Body of pancreas (tissue), 4 donors: ENCODE measurements around the gene NXPH2. TPM values are rescaled to one million over a fixed set of nuclear protein-coding genes. Genes with fewer than 3 reads are reported as not detected.

ENCODE experiments used
- ATAC-seq: fragments of 150-250 bp; one replicate; pipeline ENCODE4 v1.9.1; 2016
- DNase-seq, 4 donors: peaks; one replicate each; pipeline ENCODE4 v3.0.0-alpha.2; 2019
- H3K27ac ChIP-seq, 4 donors: fragments of 200-600 bp; sonication (generic); 1 replicate in 3 of 4; 2 replicates in 1 of 4; pipeline versions ENCODE4 v1.5.1 to v1.6.1; 2016 to 2019; ENCODE audit warnings: mild to moderate bottlenecking in 1 of 4, mixed read lengths in 1 of 4, moderate library complexity in 1 of 4
- H3K27me3 ChIP-seq, 2 donors: fragments of 200-600 bp; sonication (generic); one replicate each; pipeline ENCODE4 v1.6.0; 2016; ENCODE audit warnings: mild to moderate bottlenecking in 1 of 2
- H3K36me3 ChIP-seq, 2 donors: fragments of 200-600 bp; sonication (generic); replicated peaks in 1 of 2; 2 replicates each; pipeline ENCODE4 v1.5.1; 2016; ENCODE audit warnings: low read depth in 2 of 2; ENCODE audit not compliant: insufficient read depth in 1 of 2
- H3K4me1 ChIP-seq: fragments of 200-600 bp; sonication (generic); one replicate; pipeline ENCODE4 v1.6.0; 2016
- H3K4me3 ChIP-seq, 2 donors: fragments of 200-600 bp; sonication (generic); 1 replicate in 1 of 2; 2 replicates in 1 of 2; pipeline ENCODE4 v1.5.1; 2016 to 2019
- H3K9me3 ChIP-seq, 3 donors: fragments of 200-600 bp; sonication (generic); 1 replicate in 2 of 3; 2 replicates in 1 of 3; pipeline ENCODE4 v1.5.1; 2016
- CTCF ChIP-seq, 7 experiments: fragments of 450-650 bp in 4 of 7; fragments of 200-600 bp in 3 of 7; sonication (generic) in 3 of 7; IDR thresholded peaks; one replicate each; pipeline ENCODE4 v1.5.1; 2016 to 2019; ENCODE audit warnings: antibody characterized with exemption in 7 of 7
- POLR2A ChIP-seq, 3 donors: fragments of 450-650 bp; IDR thresholded peaks; one replicate each; pipeline ENCODE4 v1.6.1; 2016; ENCODE audit warnings: antibody characterized with exemption in 3 of 3, mild to moderate bottlenecking in 2 of 3
- WGBS, 2 donors: methylation state at CpG; one replicate each; pipeline ENCODE4 v1.1.5; 2017; 5-methylcytosine and 5-hydroxymethylcytosine counted together
- intact Hi-C: fragments of 100-400 bp; cut with DNase I; formaldehyde crosslinking; loops from one replicate; pipeline ENCODE4 v1.15.1; 2023
- total RNA-seq, 2 donors: library from RNA; depleted of rRNA; stranded (reverse); fragments of >200 nt; gene quantifications; one replicate each; pipeline ENCODE4 v1.1.0, GENCODE V29; 2016

Gene NXPH2
- total RNA-seq, 2 donors from 2014 or later: not detected

GRCh38 chr2:138676619-138677021 lies 103.6 kb downstream of the NXPH2 start:
- TF ChIP-seq CTCF (IDR thresholded peaks at IDR 0.05) (no peak), POLR2A (IDR thresholded peaks at IDR 0.05) (no peak)
- WGBS, 2 donors: 82 to 84% methylated on average over 2 of the region's 2 CpGs
- Histone ChIP-seq H3K27ac (no peak overlapping the region), H3K36me3 (no peaks in the 10 kb centered on the region), H3K4me1 (peaks cover 8% of the 10 kb centered on the region), H3K4me3 (no peak overlapping the region), H3K27me3 (no peaks in the 10 kb centered on the region), H3K9me3 (no peaks in the 10 kb centered on the region)
- intact Hi-C loops: no loop called here
- ATAC-seq (no peak), DNase-seq (no peak)

GRCh38 chr2:138671566-138671965 lies 108.6 kb downstream of the NXPH2 start:
- Histone ChIP-seq H3K4me1 (no peaks in the 10 kb centered on the region), H3K9me3 (no peaks in the 10 kb centered on the region), H3K36me3 (no peaks in the 10 kb centered on the region), H3K4me3 (no peak overlapping the region), H3K27ac (no peak overlapping the region), H3K27me3 (no peaks in the 10 kb centered on the region)
- ATAC-seq (no peak), DNase-seq (no peak)
- TF ChIP-seq POLR2A (IDR thresholded peaks at IDR 0.05): no peak
- TF ChIP-seq CTCF (IDR thresholded peaks at IDR 0.05): no peak
- 88 to 90% methylated on average over 10 of the region's 10 CpGs for WGBS, 2 donors
- intact Hi-C loops: no loop called here

DNA sequence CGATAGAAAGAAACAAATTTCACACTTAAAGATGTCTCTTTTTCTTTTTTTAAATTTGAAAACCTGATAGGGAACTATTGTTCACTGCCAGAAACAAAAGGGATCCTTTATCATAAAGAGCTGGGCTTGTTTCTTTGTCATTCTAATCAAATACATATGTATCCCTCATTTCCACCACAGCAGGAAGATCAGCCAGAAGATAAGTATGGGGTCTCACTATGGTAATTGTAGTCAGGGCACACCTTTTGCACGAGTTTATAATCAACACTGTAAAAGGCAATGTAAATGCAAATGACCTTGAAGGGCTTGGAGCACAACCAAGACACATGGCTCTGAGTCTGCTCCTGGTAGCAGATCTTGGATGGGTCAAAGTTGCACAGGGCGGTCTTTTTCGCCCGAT lies 109.5 kb downstream of the NXPH2 start:
- WGBS, 2 donors: 65 to 67% methylated on average over 5 of the region's 5 CpGs

GRCh38 chr2:138665937-138666336 lies 114.3 kb downstream of the NXPH2 start:
- Histone ChIP-seq H3K36me3 (no peaks in the 10 kb centered on the region), H3K9me3 (no peaks in the 10 kb centered on the region), H3K4me1 (no peaks in the 10 kb centered on the region), H3K4me3 (no peak overlapping the region), H3K27ac (no peak overlapping the region), H3K27me3 (no peaks in the 10 kb centered on the region)
- DNase-seq (no peak), ATAC-seq (no peak)
- 91 to 93% methylated on average over 2 of the region's 2 CpGs for WGBS, 2 donors
- intact Hi-C loops: no loop called here
- TF ChIP-seq CTCF (IDR thresholded peaks at IDR 0.05) (no peak), POLR2A (IDR thresholded peaks at IDR 0.05) (no peak)

More for the DNA sequence above, 109.5 kb downstream of the NXPH2 start:
- Histone ChIP-seq H3K27ac (no peak overlapping the region), H3K4me1 (no peaks in the 10 kb centered on the region), H3K9me3 (no peaks in the 10 kb centered on the region), H3K27me3 (no peaks in the 10 kb centered on the region), H3K4me3 (no peak overlapping the region), H3K36me3 (no peaks in the 10 kb centered on the region)
- intact Hi-C loops: no loop called here
- no peak for TF ChIP-seq CTCF (IDR thresholded peaks at IDR 0.05)
- TF ChIP-seq POLR2A (IDR thresholded peaks at IDR 0.05): no peak
- ATAC-seq (no peak), DNase-seq (no peak)

DNA sequence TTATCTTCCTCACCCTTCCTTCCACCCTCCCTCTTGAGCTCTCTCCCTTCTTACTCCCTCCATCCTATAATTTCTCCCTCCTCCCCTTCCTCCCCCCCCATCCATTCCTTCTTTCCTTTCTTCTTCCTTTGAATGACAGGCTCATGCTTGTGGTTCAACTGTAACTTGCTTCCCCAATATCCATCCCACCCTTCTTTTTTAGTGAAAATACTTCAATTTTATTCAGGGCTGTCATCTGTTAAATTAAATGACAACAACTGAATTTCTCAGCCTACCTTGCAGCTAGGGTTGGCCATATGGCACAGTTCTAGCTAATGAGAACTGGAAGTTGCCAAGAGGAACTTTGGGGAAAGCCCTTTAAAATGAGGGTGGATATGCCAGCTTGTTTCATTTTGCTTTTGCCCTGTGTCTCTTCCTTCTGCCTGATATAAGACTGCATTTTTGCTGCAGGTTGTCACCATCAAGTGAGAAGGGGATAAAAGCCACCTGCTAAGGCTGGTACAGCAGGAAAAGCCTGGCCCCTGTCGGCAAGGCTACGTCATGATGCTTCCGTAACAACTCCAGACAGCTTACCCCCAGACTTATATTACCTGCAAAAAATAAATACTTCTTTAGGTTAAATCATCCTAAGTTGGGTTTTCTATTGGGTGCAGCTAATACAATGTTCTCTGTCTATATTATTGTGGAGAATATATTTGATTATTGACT lies 121.8 kb downstream of the NXPH2 start:
- TF ChIP-seq POLR2A (IDR thresholded peaks at IDR 0.05) (no peak), CTCF (IDR thresholded peaks at IDR 0.05) (no peak)
- no peak for ATAC-seq
- Histone ChIP-seq H3K36me3 (no peaks in the 10 kb centered on the region), H3K27ac (no peak overlapping the region), H3K27me3 (no peaks in the 10 kb centered on the region), H3K4me3 (no peak overlapping the region), H3K4me1 (no peaks in the 10 kb centered on the region), H3K9me3 (no peaks in the 10 kb centered on the region)
- no peak for DNase-seq
- intact Hi-C loops: no loop called here
- 85 to 87% methylated on average over 3 of the region's 3 CpGs for WGBS, 2 donors
